Stimulated activated effector memory CD8-positive, alpha-beta T cell treated with anti-CD3 and anti-CD28 coated beads, Interleukin-12 subunit alpha, Interleukin-12 subunit beta, amount 100 ng/mL, for 72 hours (primary cell): ENCODE results near the gene CACNA1A.
"Not testable (repeated sequence)": the region's sequence is repeated elsewhere in the genome, so short reads cannot be mapped to it uniquely, and the experiment has no call there.

Experiments
- ATAC-seq: fragments of 150-1000 bp; cut with Tn5 transposase; 2 replicates; pipeline ENCODE4 v1.10.0; 2021
- DNase-seq, 2 donors: peaks; one replicate each; pipeline ENCODE4 v3.0.0; 2021 to 2022; ENCODE audit warnings: low spot score in 2 of 2
- H3K27ac Mint-ChIP-seq: one replicate; pipeline ENCODE4 v1.8.0; 2022; ENCODE audit warnings: mild to moderate bottlenecking, mixed read lengths
- H3K36me3 Mint-ChIP-seq: one replicate; pipeline ENCODE4 v1.8.0; 2022; ENCODE audit warnings: mild to moderate bottlenecking, mixed read lengths
- H3K4me1 Mint-ChIP-seq: one replicate; pipeline ENCODE4 v1.8.0; 2022; ENCODE audit warnings: mixed read lengths
- H3K4me3 Mint-ChIP-seq: one replicate; pipeline ENCODE4 v1.8.0; 2022; ENCODE audit warnings: mild to moderate bottlenecking, mixed read lengths
- H3K9me3 Mint-ChIP-seq: one replicate; pipeline ENCODE4 v1.8.0; 2022; ENCODE audit warnings: mixed read lengths

The CACNA1A gene

GRCh38 chr19:13461536-13461935 is 44.7 kb downstream of the CACNA1A start:
- H3K4me1 Mint-ChIP-seq, result no peaks in the 10 kb centered on the region
- H3K36me3 Mint-ChIP-seq, result no peaks in the 10 kb centered on the region
- no peak for ATAC-seq
- H3K9me3 Mint-ChIP-seq, result no peaks in the 10 kb centered on the region
- no peak for DNase-seq
- H3K4me3 Mint-ChIP-seq, result no peak overlapping the region
- H3K27ac Mint-ChIP-seq, result no peak overlapping the region

GRCh38 chr19:13460045-13460444 is 46.2 kb downstream of the CACNA1A start:
- Mint-ChIP-seq H3K36me3 (no peaks in the 10 kb centered on the region), H3K27ac (no peak overlapping the region), H3K4me1 (no peaks in the 10 kb centered on the region), H3K9me3 (no peaks in the 10 kb centered on the region), H3K4me3 (no peak overlapping the region)
- ATAC-seq (no peak), DNase-seq (no peak)

GRCh38 chr19:13459351-13459750 is 46.9 kb downstream of the CACNA1A start:
- Mint-ChIP-seq H3K9me3 (no peaks in the 10 kb centered on the region), H3K4me3 (no peak overlapping the region), H3K4me1 (no peaks in the 10 kb centered on the region), H3K27ac (no peak overlapping the region), H3K36me3 (no peaks in the 10 kb centered on the region)
- ATAC-seq (no peak), DNase-seq (no peak)

GRCh38 chr19:13451434-13451995 is 54.8 kb downstream of the CACNA1A start:
- Mint-ChIP-seq H3K9me3 (peaks cover 25% of the 10 kb centered on the region), H3K4me1 (no peaks in the 10 kb centered on the region), H3K4me3 (no peak overlapping the region), H3K36me3 (no peaks in the 10 kb centered on the region), H3K27ac (no peak overlapping the region)
- ATAC-seq, result no peak
- no peak for DNase-seq

GRCh38 chr19:13447978-13448377 is 58.3 kb downstream of the CACNA1A start:
- H3K4me3 Mint-ChIP-seq, result no peak overlapping the region
- H3K36me3 Mint-ChIP-seq, result no peaks in the 10 kb centered on the region
- DNase-seq (no peak), ATAC-seq (no peak)
- H3K9me3 Mint-ChIP-seq, result peaks cover 25% of the 10 kb centered on the region
- H3K4me1 Mint-ChIP-seq, result no peaks in the 10 kb centered on the region
- no peak overlapping the region for H3K27ac Mint-ChIP-seq

GRCh38 chr19:13441810-13442512 is 64.3 kb downstream of the CACNA1A start:
- H3K4me3 Mint-ChIP-seq, result no peak overlapping the region
- no peak overlapping the region for H3K27ac Mint-ChIP-seq
- H3K9me3 Mint-ChIP-seq, result peaks cover 2% of the 10 kb centered on the region

GRCh38 chr19:13437919-13438618 is 68.2 kb downstream of the CACNA1A start:
- Mint-ChIP-seq H3K4me1 (no peaks in the 10 kb centered on the region), H3K36me3 (no peaks in the 10 kb centered on the region), H3K4me3 (no peak overlapping the region), H3K9me3 (peaks cover 2% of the 10 kb centered on the region), H3K27ac (no peak overlapping the region)
- ATAC-seq (no peak), DNase-seq (no peak)

More at GRCh38 chr19:13441810-13442512, 64.3 kb downstream of the CACNA1A start:
- Mint-ChIP-seq H3K4me1 (no peaks in the 10 kb centered on the region), H3K36me3 (no peaks in the 10 kb centered on the region)
- DNase-seq, result peak; percentile 7 to 50
- ATAC-seq, result no peak

- ATAC-seq (no peak), DNase-seq (no peak)
- Mint-ChIP-seq H3K27ac (no peak overlapping the region), H3K4me1 (no peaks in the 10 kb centered on the region), H3K36me3 (no peaks in the 10 kb centered on the region), H3K4me3 (no peak overlapping the region), H3K9me3 (no peaks in the 10 kb centered on the region)
These were observed 69.9 kb downstream of the CACNA1A start for GRCh38 chr19:13436352-13436751.

GRCh38 chr19:13430790-13431582 is 75.3 kb downstream of the CACNA1A start:
- ATAC-seq, result peak; percentile 52
- Mint-ChIP-seq H3K4me1 (no peaks in the 10 kb centered on the region), H3K27ac (no peak overlapping the region), H3K4me3 (no peak overlapping the region), H3K36me3 (no peaks in the 10 kb centered on the region), H3K9me3 (no peaks in the 10 kb centered on the region)
- DNase-seq, result peak; percentile 30 to 70

GRCh38 chr19:13429563-13429962 is 76.7 kb downstream of the CACNA1A start:
- no peaks in the 10 kb centered on the region for H3K4me1 Mint-ChIP-seq
- H3K36me3 Mint-ChIP-seq, result no peaks in the 10 kb centered on the region
- H3K9me3 Mint-ChIP-seq, result no peaks in the 10 kb centered on the region
- no peak overlapping the region for H3K27ac Mint-ChIP-seq
- ATAC-seq, result no peak
- DNase-seq, result no peak
- H3K4me3 Mint-ChIP-seq, result no peak overlapping the region

- H3K36me3 Mint-ChIP-seq, result no peaks in the 10 kb centered on the region
- no peak overlapping the region for H3K27ac Mint-ChIP-seq
- no peak overlapping the region for H3K4me3 Mint-ChIP-seq
- DNase-seq (no peak), ATAC-seq (no peak)
- H3K4me1 Mint-ChIP-seq, result no peaks in the 10 kb centered on the region
- H3K9me3 Mint-ChIP-seq, result no peaks in the 10 kb centered on the region
These were observed 77.9 kb downstream of the CACNA1A start for GRCh38 chr19:13428352-13428751.

GRCh38 chr19:13427273-13428051 is 78.8 kb downstream of the CACNA1A start:
- no peak for ATAC-seq
- no peak overlapping the region for H3K4me3 Mint-ChIP-seq
- H3K27ac Mint-ChIP-seq, result no peak overlapping the region
- no peaks in the 10 kb centered on the region for H3K36me3 Mint-ChIP-seq
- H3K4me1 Mint-ChIP-seq, result no peaks in the 10 kb centered on the region
- H3K9me3 Mint-ChIP-seq, result no peaks in the 10 kb centered on the region
- DNase-seq, result no peak

GRCh38 chr19:13425875-13426274 is 80.4 kb downstream of the CACNA1A start:
- not testable (repeated sequence) for H3K9me3 Mint-ChIP-seq

GRCh38 chr19:13425151-13425550 is 81.1 kb downstream of the CACNA1A start:
- peaks cover 9% of the 10 kb centered on the region for H3K9me3 Mint-ChIP-seq
- H3K27ac Mint-ChIP-seq, result no peak overlapping the region
- no peaks in the 10 kb centered on the region for H3K36me3 Mint-ChIP-seq
- H3K4me3 Mint-ChIP-seq, result no peak overlapping the region
- DNase-seq (no peak), ATAC-seq (no peak)
- no peaks in the 10 kb centered on the region for H3K4me1 Mint-ChIP-seq

More at GRCh38 chr19:13425875-13426274, 80.4 kb downstream of the CACNA1A start:
- not testable (repeated sequence) for H3K27ac Mint-ChIP-seq, ATAC-seq, DNase-seq, H3K4me1 Mint-ChIP-seq, H3K4me3 Mint-ChIP-seq, H3K36me3 Mint-ChIP-seq

- H3K27ac Mint-ChIP-seq, result no peak overlapping the region
- peaks cover 9% of the 10 kb centered on the region for H3K9me3 Mint-ChIP-seq
- DNase-seq (no peak), ATAC-seq (no peak)
- no peaks in the 10 kb centered on the region for H3K36me3 Mint-ChIP-seq
- no peaks in the 10 kb centered on the region for H3K4me1 Mint-ChIP-seq
- no peak overlapping the region for H3K4me3 Mint-ChIP-seq
These were observed 85.5 kb downstream of the CACNA1A start for GRCh38 chr19:13420780-13421179.
